Stimulated activated naive CD4-positive, alpha-beta T cell (primary cell): ENCODE measurements around the gene CNTN1.

ENCODE experiments used
- DNase-seq, 6 experiments: peaks; one replicate each; lab custom pipeline; 2025; lab: John Stamatoyannopoulos, UW

CNTN1 gene

GRCh38 chr12:40691913-40692764 is at the start of gene CNTN1:
TSS of gene CNTN1 (plus strand) at chr12:40692439.
- no peak for DNase-seq

- no peak for DNase-seq
These were observed 48.7 kb upstream of the CNTN1 start for GRCh38 chr12:40643506-40643905.

- DNase-seq, result no peak
These were observed 48.3 kb upstream of the CNTN1 start for GRCh38 chr12:40643976-40644375.

GRCh38 chr12:40644708-40645107 is 47.5 kb upstream of the CNTN1 start:
- no peak for DNase-seq

GRCh38 chr12:40645361-40645760 is 46.9 kb upstream of the CNTN1 start:
- DNase-seq, result no peak

- no peak for DNase-seq
These were observed 45.8 kb upstream of the CNTN1 start for GRCh38 chr12:40646456-40646855.

- no peak for DNase-seq
These were observed 45.3 kb upstream of the CNTN1 start for GRCh38 chr12:40646911-40647310.

- no peak for DNase-seq
These were observed 44.6 kb upstream of the CNTN1 start for GRCh38 chr12:40647651-40648050.

- DNase-seq, result no peak
These were observed 43.7 kb upstream of the CNTN1 start for GRCh38 chr12:40648519-40648918.

GRCh38 chr12:40650038-40650704 is 42.1 kb upstream of the CNTN1 start:
- no peak for DNase-seq

- DNase-seq, result no peak
These were observed 36.8 kb upstream of the CNTN1 start for GRCh38 chr12:40655451-40655850.

- DNase-seq, result no peak
These were observed 29.9 kb upstream of the CNTN1 start for GRCh38 chr12:40662366-40662765.

GRCh38 chr12:40663781-40664180 is 28.5 kb upstream of the CNTN1 start:
- no peak for DNase-seq

- DNase-seq, result no peak
These were observed 24.1 kb upstream of the CNTN1 start for GRCh38 chr12:40668099-40668529.

- no peak for DNase-seq
These were observed 19.4 kb upstream of the CNTN1 start for GRCh38 chr12:40672741-40673271.

GRCh38 chr12:40681148-40681547 is 11.1 kb upstream of the CNTN1 start:
- no peak for DNase-seq

- no peak for DNase-seq
These were observed 7.3 kb upstream of the CNTN1 start for GRCh38 chr12:40684986-40685385.

- DNase-seq, result no peak
These were observed 4.0 kb upstream of the CNTN1 start for GRCh38 chr12:40688085-40688725.

- DNase-seq, result no peak
These were observed 2.7 kb upstream of the CNTN1 start for GRCh38 chr12:40689576-40689975.

GRCh38 chr12:40692765-40693206 is 547 bp downstream of the CNTN1 start:
- DNase-seq, result no peak

GRCh38 chr12:40693207-40693821 is 1.1 kb downstream of the CNTN1 start:
- DNase-seq, result no peak
